Endothelial cell of umbilical vein (primary cell): Measurements from ENCODE around the gene GPR27. TPM values are rescaled to one million over a fixed set of nuclear protein-coding genes. Genes with fewer than 3 reads are reported as not detected.

Source experiments
- BruUV-seq: library from RNA; stranded (reverse); fragments of 400-500 nt; replicated peaks from 2 replicates; lab custom pipeline; 2021; lab: Mats Ljungman, UMichigan
- CTCF ChIA-PET: fragments of 300-600, 350-600 bp; sonication (Branson Sonifier 250); formaldehyde crosslinking; loops from one replicate; lab custom pipeline; 2021; ENCODE audit warnings: antibody characterized with exemption, inconsistent platforms; lab: Charles Lee
- POLR2A ChIA-PET: fragments of 300-600, 350-600 bp; sonication (Branson Sonifier 250); formaldehyde crosslinking; loops from one replicate; lab custom pipeline; 2021; ENCODE audit warnings: antibody characterized with exemption, inconsistent platforms; lab: Charles Lee
- DNase-seq: peaks from one replicate; pipeline ENCODE4 v3.0.0-alpha.2; 2011; ENCODE audit warnings: low read depth, low spot score
- FAIRE-seq: peaks from 2 replicates; lab custom pipeline; 2011; peaks lifted over from hg19 to GRCh38; lab: Jason Lieb, UNC
- H2AFZ ChIP-seq: 2 replicates; pipeline ENCODE4 v1.6.0; 2012; ENCODE audit warnings: low read depth, low read length, control low read depth, inconsistent platforms
- H3K27ac ChIP-seq: 2 replicates; pipeline ENCODE4 v1.5.1; 2011; ENCODE audit warnings: low read depth, mild to moderate bottlenecking, control low read depth, low read length, moderate library complexity; ENCODE audit not compliant: insufficient read depth
- H3K27me3 ChIP-seq, 2 experiments: 2 replicates each; pipeline versions ENCODE4 v1.6.0 to v1.6.1; 2011; ENCODE audit warnings: low read length in 2 of 2, mixed read lengths in 1 of 2; ENCODE audit not compliant: control insufficient read depth in 2 of 2, insufficient read depth in 2 of 2
- H3K36me3 ChIP-seq, 2 experiments: 2 replicates in 1 of 2; 3 replicates in 1 of 2; pipeline ENCODE4 v1.5.1; 2011; ENCODE audit warnings: low read length in 2 of 2, mild to moderate bottlenecking in 1 of 2, moderate library complexity in 1 of 2; ENCODE audit not compliant: control insufficient read depth in 2 of 2, insufficient read depth in 2 of 2; ENCODE audit errors: extremely low read depth in 1 of 2
- H3K4me1 ChIP-seq: 3 replicates; pipeline ENCODE4 v1.5.1; 2011; ENCODE audit warnings: mild to moderate bottlenecking, low read length; ENCODE audit not compliant: control insufficient read depth, insufficient read depth; ENCODE audit errors: extremely low read depth
- H3K4me2 ChIP-seq: 2 replicates; pipeline ENCODE4 v1.6.1; 2011; ENCODE audit warnings: low read length, control low read depth, mixed read lengths; ENCODE audit not compliant: insufficient read depth
- H3K4me3 ChIP-seq, 3 experiments: fragments of 200-600 bp in 1 of 3; sonication (generic), shearing (Covaris generic) in 1 of 3; replicated peaks in 1 of 3; 2 replicates each; pipeline ENCODE4 v1.5.1; 2011 to 2016; ENCODE audit warnings: control low read depth in 3 of 3, low read length in 3 of 3, mild to moderate bottlenecking in 2 of 3, inconsistent platforms in 1 of 3, low read depth in 1 of 3, moderate library complexity in 1 of 3; ENCODE audit not compliant: insufficient read depth in 1 of 3
- H3K79me2 ChIP-seq: 2 replicates; pipeline ENCODE4 v1.6.0; 2012; ENCODE audit warnings: low read length, inconsistent platforms; ENCODE audit not compliant: control insufficient read depth, insufficient read depth
- H3K9ac ChIP-seq: replicated peaks from 2 replicates; pipeline ENCODE3; 2011; ENCODE audit warnings: low read length, control low read depth; ENCODE audit not compliant: insufficient read depth; ENCODE audit errors: extremely low read depth
- H3K9me1 ChIP-seq: replicated peaks from 3 replicates; pipeline ENCODE4 v1.6.0; 2011; ENCODE audit warnings: mild to moderate bottlenecking, low read length; ENCODE audit not compliant: control insufficient read depth, insufficient read depth; ENCODE audit errors: extremely low read depth
- H3K9me3 ChIP-seq: replicated peaks from 2 replicates; pipeline ENCODE4 v1.5.1; 2012; ENCODE audit warnings: low read length, inconsistent platforms; ENCODE audit not compliant: control insufficient read depth, insufficient read depth
- H4K20me1 ChIP-seq: replicated peaks from 2 replicates; pipeline ENCODE3; 2011; ENCODE audit warnings: mild to moderate bottlenecking, low read length; ENCODE audit not compliant: control insufficient read depth, insufficient read depth; ENCODE audit errors: extremely low read depth
- CTCF ChIP-seq, 2 donors: IDR thresholded peaks; 1 replicate in 1 of 2; 2 replicates in 1 of 2; pipeline ENCODE4 v1.5.1; 2011; ENCODE audit warnings: low read length in 2 of 2, mild to moderate bottlenecking in 2 of 2, moderate library complexity in 2 of 2, control low read depth in 1 of 2, inconsistent platforms in 1 of 2, low read depth in 1 of 2; ENCODE audit not compliant: insufficient read depth in 1 of 2; ENCODE audit errors: extremely low read depth in 1 of 2
- EZH2 ChIP-seq: IDR thresholded peaks from 2 replicates; pipeline ENCODE4 v1.6.1; 2012; ENCODE audit warnings: borderline replicate concordance, low read depth, mild to moderate bottlenecking, moderate library complexity, low read length, inconsistent platforms; ENCODE audit not compliant: severe bottlenecking
- FOS ChIP-seq: IDR thresholded peaks from 2 replicates; pipeline ENCODE4 v1.6.1; 2011; ENCODE audit warnings: mild to moderate bottlenecking, low read length, moderate library complexity, borderline replicate concordance; ENCODE audit not compliant: insufficient read depth
- GATA2 ChIP-seq: IDR thresholded peaks from 2 replicates; pipeline ENCODE4 v1.7.0; 2011; ENCODE audit warnings: low read depth, mild to moderate bottlenecking, moderate library complexity, mixed read lengths, low read length; ENCODE audit not compliant: insufficient read length, insufficient read depth
- JUN ChIP-seq: IDR thresholded peaks from 2 replicates; pipeline ENCODE4 v1.6.1; 2011; ENCODE audit warnings: borderline replicate concordance, low read depth; ENCODE audit not compliant: insufficient read length, insufficient read depth
- MAX ChIP-seq: IDR thresholded peaks from 2 replicates; pipeline ENCODE4 v1.6.1; 2011; ENCODE audit not compliant: insufficient read depth, insufficient read length
- MYC ChIP-seq: IDR thresholded peaks from one replicate; pipeline ENCODE4 v1.6.1; 2011; ENCODE audit warnings: mild to moderate bottlenecking, low read depth, low read length
- POLR2AphosphoS5 ChIP-seq: IDR thresholded peaks from 2 replicates; pipeline ENCODE4 v1.6.1; 2012; ENCODE audit warnings: low read depth, mild to moderate bottlenecking, control low read depth, low read length, moderate library complexity; ENCODE audit not compliant: insufficient read depth
- dilution Hi-C: fragments of 300-500 bp; cut with MboI; formaldehyde crosslinking; loops from one replicate; pipeline ENCODE4 v1.15.0; 2019; ENCODE audit warnings: low sequenced_read_pairs; ENCODE audit not compliant: extremely low pct_ligation_motif_present
- intact Hi-C: fragments of 100-400 bp; cut with micrococcal nuclease; formaldehyde crosslinking; loops from one replicate; pipeline ENCODE4 v1.10.0; 2022
- polyA plus RNA-seq, 4 experiments: library from polyadenylated mRNA; depleted of rRNA in 3 of 4; stranded (reverse) in 3 of 4; unstranded in 1 of 4; fragments of >200 nt; gene quantifications; 2 replicates each; pipeline versions ENCODE4 v1.2.1 to v1.2.3, GENCODE V29; 2011 to 2012; ENCODE audit warnings: missing spikeins in 1 of 4
- total RNA-seq: library from RNA; stranded (reverse); gene quantifications from 2 replicates; pipeline ENCODE4 v1.2.3, GENCODE V29; 2021

Gene GPR27
- total and polyA plus RNA-seq, 2 donors (not counting 3 experiments of a cell fraction or from before 2014, with no cell fraction given): 0.03 TPM; not detected in 1

GRCh38 chr3:71780430-71780829 is 26.8 kb downstream of the GPR27 start:
- Histone ChIP-seq H3K79me2 (no peaks in the 10 kb centered on the region), H3K9me1 (no peaks in the 10 kb centered on the region), H3K9ac (no peak overlapping the region), H3K9me3 (no peaks in the 10 kb centered on the region), H3K36me3 (no peaks in the 10 kb centered on the region), H3K27ac (no peak overlapping the region), H4K20me1 (no peaks in the 10 kb centered on the region), H3K27me3 (peaks cover 27 to 65% of the 10 kb centered on the region in 2 experiments), H3K4me3 (no peak overlapping the region), H3K4me2 (no peak overlapping the region), H3K4me1 (no peaks in the 10 kb centered on the region), H2AFZ (no peak overlapping the region)
- DNase-seq (no peak), FAIRE-seq (no peak)
- intact Hi-C loops (no loop called here), dilution Hi-C loops (no loop called here)
- TF ChIP-seq MAX (no peak), CTCF (IDR thresholded peaks at IDR 0.05; ENCODE audit: extremely low read depth in 1 of 2, insufficient read depth in 1 of 2, low read depth in 1 of 2, low read length in 2 of 2) (no peak), GATA2 (no peak), FOS (no peak), EZH2 (no peak), POLR2AphosphoS5 (no peak), JUN (no peak), MYC (no peak)
- no TSS peak for BruUV-seq
- ChIA-PET CTCF (no interaction called here), POLR2A (no interaction called here)
